H1 (cell line): Measurements from ENCODE around the gene NKX6-1.

Source experiments
- EP300 ChIP-seq, 2 experiments: IDR thresholded peaks; 1 replicate in 1 of 2; 2 replicates in 1 of 2; pipeline ENCODE4 v1.6.1; 2011 to 2012; ENCODE audit warnings: low read depth in 2 of 2, low read length in 2 of 2, mild to moderate bottlenecking in 2 of 2, borderline replicate concordance in 1 of 2, inconsistent platforms in 1 of 2, moderate library complexity in 1 of 2
- POLR2A ChIP-seq, 2 experiments: IDR thresholded peaks; 1 replicate in 1 of 2; 2 replicates in 1 of 2; pipeline ENCODE4 v1.6.1; 2011; ENCODE audit warnings: low read depth in 2 of 2, low read length in 2 of 2, mild to moderate bottlenecking in 2 of 2; ENCODE audit errors: control extremely low read depth in 1 of 2
- RXRA ChIP-seq: IDR thresholded peaks from 2 replicates; pipeline ENCODE4 v1.6.1; 2011; ENCODE audit warnings: low read depth, mild to moderate bottlenecking, low read length, moderate library complexity; ENCODE audit not compliant: insufficient read depth
- SRF ChIP-seq: IDR thresholded peaks from 2 replicates; pipeline ENCODE4 v1.6.1; 2011; ENCODE audit warnings: mild to moderate bottlenecking, low read depth, low read length, moderate library complexity
- SUZ12 ChIP-seq: fragments of 200-600 bp; sonication (generic); IDR thresholded peaks from 2 replicates; pipeline ENCODE4 v1.6.1; 2012; ENCODE audit warnings: mild to moderate bottlenecking, inconsistent platforms, low read length, moderate library complexity, mixed read lengths
- TAF1 ChIP-seq: IDR thresholded peaks from 2 replicates; pipeline ENCODE4 v1.6.1; 2011; ENCODE audit warnings: mild to moderate bottlenecking, low read depth, low read length
- TCF12 ChIP-seq: IDR thresholded peaks from 2 replicates; pipeline ENCODE4 v1.6.1; 2011; ENCODE audit warnings: low read depth, mild to moderate bottlenecking, low read length
- YY1 ChIP-seq: IDR thresholded peaks from 2 replicates; pipeline ENCODE4 v1.6.1; 2011; ENCODE audit warnings: low read depth, mild to moderate bottlenecking, low read length
- TF ChIP-seq, protein P1 (sequence below), 3 experiments: IDR thresholded peaks; 1 replicate in 2 of 3; 2 replicates in 1 of 3; pipeline versions ENCODE4 v1.5.1 to v1.6.1; 2011; ENCODE audit warnings: low read length in 3 of 3, mild to moderate bottlenecking in 3 of 3, inconsistent platforms in 2 of 3, low read depth in 1 of 3, moderate library complexity in 1 of 3; ENCODE audit not compliant: insufficient read depth in 1 of 3; ENCODE audit errors: control extremely low read depth in 1 of 3
- TF ChIP-seq, protein P2 (sequence below): IDR thresholded peaks from 2 replicates; pipeline ENCODE4 v1.6.1; 2012; ENCODE audit warnings: inconsistent platforms
- TF ChIP-seq, protein P3 (sequence below): IDR thresholded peaks from 2 replicates; pipeline ENCODE4 v1.6.1; 2011; ENCODE audit warnings: low read depth, mild to moderate bottlenecking, low read length; ENCODE audit not compliant: insufficient read depth

DNA sequence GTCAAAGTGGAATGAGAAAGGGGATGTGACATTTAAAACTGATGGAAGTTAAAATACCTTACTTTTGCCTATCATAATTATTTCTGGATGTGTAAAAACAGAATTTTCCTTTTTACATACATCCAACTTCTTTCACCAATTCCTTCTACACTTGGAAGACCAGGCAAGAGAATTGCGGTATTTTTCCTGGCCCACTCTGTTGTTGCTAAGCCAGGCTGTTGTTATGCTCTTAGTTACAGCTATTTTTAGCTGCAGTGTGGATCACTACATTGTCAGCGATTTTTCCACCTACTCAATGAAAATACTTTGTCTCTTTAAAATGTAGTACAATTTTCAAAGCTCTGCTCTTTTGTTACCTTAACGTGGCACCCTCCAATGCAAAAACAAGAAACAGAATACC, 43.4 kb downstream of the NKX6-1 start:
- TF ChIP-seq, protein P1, sequence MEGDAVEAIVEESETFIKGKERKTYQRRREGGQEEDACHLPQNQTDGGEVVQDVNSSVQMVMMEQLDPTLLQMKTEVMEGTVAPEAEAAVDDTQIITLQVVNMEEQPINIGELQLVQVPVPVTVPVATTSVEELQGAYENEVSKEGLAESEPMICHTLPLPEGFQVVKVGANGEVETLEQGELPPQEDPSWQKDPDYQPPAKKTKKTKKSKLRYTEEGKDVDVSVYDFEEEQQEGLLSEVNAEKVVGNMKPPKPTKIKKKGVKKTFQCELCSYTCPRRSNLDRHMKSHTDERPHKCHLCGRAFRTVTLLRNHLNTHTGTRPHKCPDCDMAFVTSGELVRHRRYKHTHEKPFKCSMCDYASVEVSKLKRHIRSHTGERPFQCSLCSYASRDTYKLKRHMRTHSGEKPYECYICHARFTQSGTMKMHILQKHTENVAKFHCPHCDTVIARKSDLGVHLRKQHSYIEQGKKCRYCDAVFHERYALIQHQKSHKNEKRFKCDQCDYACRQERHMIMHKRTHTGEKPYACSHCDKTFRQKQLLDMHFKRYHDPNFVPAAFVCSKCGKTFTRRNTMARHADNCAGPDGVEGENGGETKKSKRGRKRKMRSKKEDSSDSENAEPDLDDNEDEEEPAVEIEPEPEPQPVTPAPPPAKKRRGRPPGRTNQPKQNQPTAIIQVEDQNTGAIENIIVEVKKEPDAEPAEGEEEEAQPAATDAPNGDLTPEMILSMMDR (IDR thresholded peaks at IDR 0.05; ENCODE audit: control extremely low read depth in 1 of 3, insufficient read depth in 1 of 3, low read depth in 1 of 3, low read length in 3 of 3): no peak
- TF ChIP-seq, protein P2, sequence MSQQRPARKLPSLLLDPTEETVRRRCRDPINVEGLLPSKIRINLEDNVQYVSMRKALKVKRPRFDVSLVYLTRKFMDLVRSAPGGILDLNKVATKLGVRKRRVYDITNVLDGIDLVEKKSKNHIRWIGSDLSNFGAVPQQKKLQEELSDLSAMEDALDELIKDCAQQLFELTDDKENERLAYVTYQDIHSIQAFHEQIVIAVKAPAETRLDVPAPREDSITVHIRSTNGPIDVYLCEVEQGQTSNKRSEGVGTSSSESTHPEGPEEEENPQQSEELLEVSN: no peak
- TF ChIP-seq EP300 (IDR thresholded peaks at IDR 0.05; ENCODE audit: borderline replicate concordance in 1 of 2, low read depth in 2 of 2, low read length in 2 of 2) (no peak), POLR2A (IDR thresholded peaks at IDR 0.05; ENCODE audit: control extremely low read depth in 1 of 2, low read depth in 2 of 2, low read length in 2 of 2) (no peak), RXRA (no peak), YY1 (no peak), SUZ12 (no peak), SRF (no peak), TCF12 (no peak), TAF1 (no peak)
- TF ChIP-seq, protein P3, sequence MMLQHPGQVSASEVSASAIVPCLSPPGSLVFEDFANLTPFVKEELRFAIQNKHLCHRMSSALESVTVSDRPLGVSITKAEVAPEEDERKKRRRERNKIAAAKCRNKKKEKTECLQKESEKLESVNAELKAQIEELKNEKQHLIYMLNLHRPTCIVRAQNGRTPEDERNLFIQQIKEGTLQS: no peak
